ENCODE measurements around the gene SLC30A2. TPM values are rescaled to one million over a fixed set of nuclear protein-coding genes. Genes with fewer than 3 reads are reported as not detected.
A peak's percentile ranks its signal among the peaks of the same experiment; 100 is the strongest.

The SLC30A2 gene
- total and polyA plus RNA-seq, 9 of the 15 experiments (the other 6 are each of a cell fraction or from before 2014, with no cell fraction given), result 0.01 to 0.18 (median 0.06) TPM; not detected in 3

DNA sequence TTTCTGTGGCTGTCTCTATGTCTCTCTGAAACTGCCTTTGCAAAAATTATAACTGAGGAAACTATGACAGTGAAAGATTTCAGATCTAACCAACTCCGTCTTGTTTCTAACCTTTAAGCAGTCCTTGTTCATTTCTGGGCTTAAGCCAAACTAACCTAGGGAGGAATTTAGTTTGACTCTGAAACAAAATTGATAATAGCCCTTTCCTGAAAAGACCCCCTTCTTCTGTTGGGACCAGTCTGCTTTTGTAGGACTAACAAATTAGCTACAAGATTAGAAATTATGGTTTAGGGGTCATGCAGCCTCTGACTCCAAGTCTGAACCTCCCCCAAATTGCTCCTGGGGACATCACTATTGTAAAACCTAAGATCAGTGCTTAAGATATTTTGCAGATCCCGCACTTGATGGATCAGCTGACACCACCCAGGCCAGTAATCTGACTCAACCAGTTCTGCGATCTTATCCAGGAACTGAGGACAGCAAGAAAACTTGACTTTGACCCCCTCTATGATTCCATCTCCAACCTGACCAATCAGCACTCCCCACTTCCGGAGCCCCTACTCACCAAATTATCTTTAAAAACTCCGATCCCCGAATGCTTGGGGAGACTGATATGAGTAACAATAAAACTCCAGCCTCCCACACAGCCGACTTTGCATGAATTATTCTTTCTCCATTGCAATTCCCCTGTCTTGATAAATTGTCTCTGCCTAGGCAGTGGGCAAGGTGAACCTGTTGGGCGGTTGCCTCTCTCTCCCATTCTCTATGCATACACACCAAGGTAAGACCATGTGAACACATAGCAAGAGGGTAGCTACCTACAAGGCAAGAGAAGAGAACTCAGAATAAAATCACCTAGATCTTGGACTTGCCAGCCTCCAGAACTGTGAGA, 32.6 kb upstream of the SLC30A2 start (continued):
- TF ChIP-seq ELK1 (CRISPR knock-in tag; IDR thresholded peaks at IDR 0.05) (no peak), HDAC1 (IDR thresholded peaks at IDR 0.05) (peak in 1 of 2 experiments; percentile 66; a peak in 1 of 4 replicates), SMARCA5 (IDR thresholded peaks at IDR 0.05) (no peak), ETS2 (tag; IDR thresholded peaks at IDR 0.05; ENCODE audit: borderline replicate concordance, poor library complexity, severe bottlenecking) (no peak), ZNF445 (CRISPR knock-in tag; IDR thresholded peaks at IDR 0.05; ENCODE audit: low read depth) (no peak), RBM17 (IDR thresholded peaks at IDR 0.05; ENCODE audit: borderline replicate concordance, low read depth, low read length) (no peak), CHD4 (IDR thresholded peaks at IDR 0.05; ENCODE audit: insufficient read depth, insufficient replicate concordance, low read depth, low read length, poor library complexity, severe bottlenecking) (no peak), ZBTB7A (IDR thresholded peaks at IDR 0.05; ENCODE audit: borderline replicate concordance, control insufficient read depth, low read depth, low read length) (no peak), ARID3A (IDR thresholded peaks at IDR 0.05; ENCODE audit: borderline replicate concordance, low read depth, low read length) (no peak), E4F1 (CRISPR knock-in tag; IDR thresholded peaks at IDR 0.05; ENCODE audit: borderline replicate concordance) (no peak), BRF1 (IDR thresholded peaks at IDR 0.05; ENCODE audit: borderline replicate concordance, extremely low read depth, insufficient read length) (no peak), LEF1 (IDR thresholded peaks at IDR 0.05) (peak; percentile 24; the same call in 1 of the 2 replicates), POLR3G (IDR thresholded peaks at IDR 0.05; ENCODE audit: extremely low read depth, insufficient read length, insufficient replicate concordance) (no peak), ARNT (IDR thresholded peaks at IDR 0.05) (no peak)
- TF ChIP-seq, protein P1, sequence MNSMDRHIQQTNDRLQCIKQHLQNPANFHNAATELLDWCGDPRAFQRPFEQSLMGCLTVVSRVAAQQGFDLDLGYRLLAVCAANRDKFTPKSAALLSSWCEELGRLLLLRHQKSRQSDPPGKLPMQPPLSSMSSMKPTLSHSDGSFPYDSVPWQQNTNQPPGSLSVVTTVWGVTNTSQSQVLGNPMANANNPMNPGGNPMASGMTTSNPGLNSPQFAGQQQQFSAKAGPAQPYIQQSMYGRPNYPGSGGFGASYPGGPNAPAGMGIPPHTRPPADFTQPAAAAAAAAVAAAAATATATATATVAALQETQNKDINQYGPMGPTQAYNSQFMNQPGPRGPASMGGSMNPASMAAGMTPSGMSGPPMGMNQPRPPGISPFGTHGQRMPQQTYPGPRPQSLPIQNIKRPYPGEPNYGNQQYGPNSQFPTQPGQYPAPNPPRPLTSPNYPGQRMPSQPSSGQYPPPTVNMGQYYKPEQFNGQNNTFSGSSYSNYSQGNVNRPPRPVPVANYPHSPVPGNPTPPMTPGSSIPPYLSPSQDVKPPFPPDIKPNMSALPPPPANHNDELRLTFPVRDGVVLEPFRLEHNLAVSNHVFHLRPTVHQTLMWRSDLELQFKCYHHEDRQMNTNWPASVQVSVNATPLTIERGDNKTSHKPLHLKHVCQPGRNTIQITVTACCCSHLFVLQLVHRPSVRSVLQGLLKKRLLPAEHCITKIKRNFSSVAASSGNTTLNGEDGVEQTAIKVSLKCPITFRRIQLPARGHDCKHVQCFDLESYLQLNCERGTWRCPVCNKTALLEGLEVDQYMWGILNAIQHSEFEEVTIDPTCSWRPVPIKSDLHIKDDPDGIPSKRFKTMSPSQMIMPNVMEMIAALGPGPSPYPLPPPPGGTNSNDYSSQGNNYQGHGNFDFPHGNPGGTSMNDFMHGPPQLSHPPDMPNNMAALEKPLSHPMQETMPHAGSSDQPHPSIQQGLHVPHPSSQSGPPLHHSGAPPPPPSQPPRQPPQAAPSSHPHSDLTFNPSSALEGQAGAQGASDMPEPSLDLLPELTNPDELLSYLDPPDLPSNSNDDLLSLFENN (IDR thresholded peaks at IDR 0.05; ENCODE audit: low read depth in 2 of 2, low read length in 2 of 2), result no peak
- TF ChIP-seq, protein P2, sequence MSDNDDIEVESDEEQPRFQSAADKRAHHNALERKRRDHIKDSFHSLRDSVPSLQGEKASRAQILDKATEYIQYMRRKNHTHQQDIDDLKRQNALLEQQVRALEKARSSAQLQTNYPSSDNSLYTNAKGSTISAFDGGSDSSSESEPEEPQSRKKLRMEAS (CRISPR knock-in tag; IDR thresholded peaks at IDR 0.05), result no peak
